Measurements from ENCODE around the gene PRDM1. TPM values are rescaled to one million over a fixed set of nuclear protein-coding genes. Genes with fewer than 3 reads are reported as not detected.
A peak's percentile ranks its signal among the peaks of the same experiment; 100 is the strongest.

The PRDM1 gene
- total and polyA plus RNA-seq, 9 donors = 2.5 to 7.8 (median 3.7) TPM

DNA sequence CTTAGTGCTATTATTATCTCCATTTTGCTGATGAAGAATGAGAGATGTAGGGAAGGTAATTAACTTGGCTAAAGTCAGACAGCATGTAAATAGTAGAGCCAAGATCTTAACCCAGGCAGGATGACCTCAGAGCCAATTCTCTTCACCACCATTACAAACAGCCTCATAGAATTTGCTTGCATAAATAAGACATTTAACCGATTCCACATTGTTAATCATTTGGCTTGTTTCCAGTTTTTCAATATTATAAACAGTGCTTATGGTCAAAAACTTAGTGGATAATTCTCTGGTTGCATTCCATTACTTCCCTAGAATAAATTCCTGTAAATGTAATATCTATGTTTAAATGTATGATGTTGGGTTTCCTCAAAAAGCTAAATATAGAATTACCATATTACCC is 19.1 kb upstream of the PRDM1 start:
- H3K36me3 ChIP-seq (ENCODE audit: control insufficient read depth, insufficient read depth, low read length) = no peaks in the 10 kb centered on the region
- no CpG with 5 or more reads among the region's 1 CpG for WGBS (ENCODE audit: insufficient coverage)
- peaks cover 3% of the 10 kb centered on the region for H3K4me1 ChIP-seq (ENCODE audit: control insufficient read depth, insufficient read depth, low read length)
- no peaks in the 10 kb centered on the region for H3K9me3 ChIP-seq (replicated peaks; ENCODE audit: control insufficient read depth, low read depth, low read length)
- no peak for DNase-seq
- H3K27me3 ChIP-seq (ENCODE audit: control insufficient read depth, insufficient read depth, low read length) = no peaks in the 10 kb centered on the region
- H3K27ac ChIP-seq (ENCODE audit: low read length) = no peak overlapping the region
- no peak overlapping the region for H3K4me3 ChIP-seq (ENCODE audit: low read length)

GRCh38 chr6:106069478-106069877 is 16.7 kb upstream of the PRDM1 start:
- whole genome bisulfite sequencing (ENCODE audit: insufficient coverage) = 18% methylated on average over 4 of the region's 8 CpGs
- DNase-seq = peak; percentile 83
- Histone ChIP-seq H3K27me3 (ENCODE audit: control insufficient read depth, insufficient read depth, low read length) (no peaks in the 10 kb centered on the region), H3K4me1 (ENCODE audit: control insufficient read depth, insufficient read depth, low read length) (peaks cover 3% of the 10 kb centered on the region), H3K4me3 (ENCODE audit: low read length) (no peak overlapping the region), H3K36me3 (ENCODE audit: control insufficient read depth, insufficient read depth, low read length) (no peaks in the 10 kb centered on the region), H3K9me3 (replicated peaks; ENCODE audit: control insufficient read depth, low read depth, low read length) (no peaks in the 10 kb centered on the region), H3K27ac (ENCODE audit: low read length) (no peak overlapping the region)

GRCh38 chr6:106070636-106071035 is 15.5 kb upstream of the PRDM1 start:
- peaks cover 3% of the 10 kb centered on the region for H3K4me1 ChIP-seq (ENCODE audit: control insufficient read depth, insufficient read depth, low read length)
- no peak for DNase-seq
- no peaks in the 10 kb centered on the region for H3K27me3 ChIP-seq (ENCODE audit: control insufficient read depth, insufficient read depth, low read length)
- no CpG with 5 or more reads among the region's 1 CpG for WGBS (ENCODE audit: insufficient coverage)
- no peaks in the 10 kb centered on the region for H3K36me3 ChIP-seq (ENCODE audit: control insufficient read depth, insufficient read depth, low read length)
- H3K27ac ChIP-seq (ENCODE audit: low read length) = no peak overlapping the region
- H3K9me3 ChIP-seq (replicated peaks; ENCODE audit: control insufficient read depth, low read depth, low read length) = no peaks in the 10 kb centered on the region
- H3K4me3 ChIP-seq (ENCODE audit: low read length) = no peak overlapping the region

GRCh38 chr6:106072501-106073090 is 13.5 kb upstream of the PRDM1 start:
- no peaks in the 10 kb centered on the region for H3K27me3 ChIP-seq (ENCODE audit: control insufficient read depth, insufficient read depth, low read length)
- no peak overlapping the region for H3K27ac ChIP-seq (ENCODE audit: low read length)
- WGBS (ENCODE audit: insufficient coverage) = 71% methylated on average over 1 of the region's 8 CpGs
- DNase-seq = no peak
- no peak overlapping the region for H3K4me3 ChIP-seq (ENCODE audit: low read length)
- H3K9me3 ChIP-seq (replicated peaks; ENCODE audit: control insufficient read depth, low read depth, low read length) = no peaks in the 10 kb centered on the region
- H3K4me1 ChIP-seq (ENCODE audit: control insufficient read depth, insufficient read depth, low read length) = peaks cover 3% of the 10 kb centered on the region
- no peaks in the 10 kb centered on the region for H3K36me3 ChIP-seq (ENCODE audit: control insufficient read depth, insufficient read depth, low read length)

DNA sequence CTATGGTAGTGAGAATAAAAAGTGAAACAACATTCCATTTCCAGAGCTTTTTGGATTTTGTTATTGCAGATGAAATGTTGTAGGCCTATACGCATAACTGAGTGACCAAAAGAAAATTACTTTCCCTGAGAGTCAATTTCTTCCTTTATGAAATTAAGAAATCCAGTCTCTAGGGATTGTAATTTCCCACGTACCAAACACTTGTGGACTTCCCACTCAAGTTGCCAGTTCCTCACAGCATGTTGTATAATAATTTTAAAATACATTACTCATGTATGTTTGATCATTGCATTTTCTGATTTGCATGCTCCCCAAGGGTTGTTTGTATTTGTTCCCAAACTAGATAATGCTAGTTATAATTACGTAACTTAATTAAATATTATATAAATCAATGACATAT is 12.0 kb upstream of the PRDM1 start:
- no peaks in the 10 kb centered on the region for H3K36me3 ChIP-seq (ENCODE audit: control insufficient read depth, insufficient read depth, low read length)
- peaks cover 3% of the 10 kb centered on the region for H3K4me1 ChIP-seq (ENCODE audit: control insufficient read depth, insufficient read depth, low read length)
- WGBS (ENCODE audit: insufficient coverage) = no CpG with 5 or more reads among the region's 3 CpGs
- no peaks in the 10 kb centered on the region for H3K27me3 ChIP-seq (ENCODE audit: control insufficient read depth, insufficient read depth, low read length)
- H3K27ac ChIP-seq (ENCODE audit: low read length) = no peak overlapping the region
- no peak overlapping the region for H3K4me3 ChIP-seq (ENCODE audit: low read length)
- no peak for DNase-seq
- no peaks in the 10 kb centered on the region for H3K9me3 ChIP-seq (replicated peaks; ENCODE audit: control insufficient read depth, low read depth, low read length)

DNA sequence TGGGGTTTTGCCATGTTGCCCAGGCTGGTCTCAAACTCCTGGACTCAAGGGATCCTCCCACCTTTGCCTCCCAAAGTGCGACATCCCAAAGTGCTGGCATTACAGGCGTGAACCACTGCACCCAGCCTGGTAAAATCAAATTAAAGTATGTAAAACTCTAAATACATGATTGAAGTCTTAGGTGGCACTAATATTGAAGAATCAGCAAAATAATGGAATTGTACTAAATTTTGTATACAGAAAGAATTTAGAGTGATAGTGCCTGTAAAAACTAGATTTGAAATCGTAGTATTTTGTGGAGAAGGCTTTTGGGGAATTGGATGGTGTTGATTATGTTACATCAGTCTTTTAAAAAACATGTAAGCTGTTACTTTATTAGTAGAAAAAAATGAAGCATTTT is 10.0 kb upstream of the PRDM1 start:
- no peaks in the 10 kb centered on the region for H3K36me3 ChIP-seq (ENCODE audit: control insufficient read depth, insufficient read depth, low read length)
- no peaks in the 10 kb centered on the region for H3K4me1 ChIP-seq (ENCODE audit: control insufficient read depth, insufficient read depth, low read length)
- H3K4me3 ChIP-seq (ENCODE audit: low read length) = no peak overlapping the region
- H3K27ac ChIP-seq (ENCODE audit: low read length) = no peak overlapping the region
- WGBS (ENCODE audit: insufficient coverage) = no CpG with 5 or more reads among the region's 3 CpGs
- peaks cover 6% of the 10 kb centered on the region for H3K27me3 ChIP-seq (ENCODE audit: control insufficient read depth, insufficient read depth, low read length)
- DNase-seq = no peak
- H3K9me3 ChIP-seq (replicated peaks; ENCODE audit: control insufficient read depth, low read depth, low read length) = no peaks in the 10 kb centered on the region

- Histone ChIP-seq H3K4me3 (ENCODE audit: low read length) (no peak overlapping the region), H3K27me3 (ENCODE audit: control insufficient read depth, insufficient read depth, low read length) (peaks cover 6% of the 10 kb centered on the region), H3K4me1 (ENCODE audit: control insufficient read depth, insufficient read depth, low read length) (no peaks in the 10 kb centered on the region), H3K9me3 (replicated peaks; ENCODE audit: control insufficient read depth, low read depth, low read length) (no peaks in the 10 kb centered on the region), H3K36me3 (ENCODE audit: control insufficient read depth, insufficient read depth, low read length) (no peaks in the 10 kb centered on the region), H3K27ac (ENCODE audit: low read length) (no peak overlapping the region)
- DNase-seq = no peak
- 83% methylated on average over 1 of the region's 3 CpGs for whole genome bisulfite sequencing (ENCODE audit: insufficient coverage)
Measured at GRCh38 chr6:106077170-106077569, 9.0 kb upstream of the PRDM1 start.

GRCh38 chr6:106077881-106078280 is 8.3 kb upstream of the PRDM1 start:
- Histone ChIP-seq H3K27ac (ENCODE audit: low read length) (no peak overlapping the region), H3K4me3 (ENCODE audit: low read length) (no peak overlapping the region), H3K27me3 (ENCODE audit: control insufficient read depth, insufficient read depth, low read length) (peaks cover 6% of the 10 kb centered on the region), H3K36me3 (ENCODE audit: control insufficient read depth, insufficient read depth, low read length) (no peaks in the 10 kb centered on the region), H3K4me1 (ENCODE audit: control insufficient read depth, insufficient read depth, low read length) (no peaks in the 10 kb centered on the region), H3K9me3 (replicated peaks; ENCODE audit: control insufficient read depth, low read depth, low read length) (no peaks in the 10 kb centered on the region)
- DNase-seq = no peak
- WGBS (ENCODE audit: insufficient coverage) = 72% methylated on average over 2 of the region's 5 CpGs

- peaks cover 8% of the 10 kb centered on the region for H3K27me3 ChIP-seq (ENCODE audit: control insufficient read depth, insufficient read depth, low read length)
- 50% methylated on average over 2 of the region's 8 CpGs for WGBS (ENCODE audit: insufficient coverage)
- H3K27ac ChIP-seq (ENCODE audit: low read length) = no peak overlapping the region
- H3K4me1 ChIP-seq (ENCODE audit: control insufficient read depth, insufficient read depth, low read length) = no peaks in the 10 kb centered on the region
- H3K36me3 ChIP-seq (ENCODE audit: control insufficient read depth, insufficient read depth, low read length) = no peaks in the 10 kb centered on the region
- H3K9me3 ChIP-seq (replicated peaks; ENCODE audit: control insufficient read depth, low read depth, low read length) = no peaks in the 10 kb centered on the region
- DNase-seq = no peak
- no peak overlapping the region for H3K4me3 ChIP-seq (ENCODE audit: low read length)
Measured at GRCh38 chr6:106079961-106080762, 6.0 kb upstream of the PRDM1 start.

GRCh38 chr6:106080763-106081095 is 5.4 kb upstream of the PRDM1 start:
- H3K9me3 ChIP-seq (replicated peaks; ENCODE audit: control insufficient read depth, low read depth, low read length) = no peaks in the 10 kb centered on the region
- DNase-seq = no peak
- H3K4me3 ChIP-seq (ENCODE audit: low read length) = no peak overlapping the region
- no peaks in the 10 kb centered on the region for H3K36me3 ChIP-seq (ENCODE audit: control insufficient read depth, insufficient read depth, low read length)
- WGBS (ENCODE audit: insufficient coverage) = 89% methylated on average over 1 of the region's 3 CpGs
- peaks cover 2% of the 10 kb centered on the region for H3K4me1 ChIP-seq (ENCODE audit: control insufficient read depth, insufficient read depth, low read length)
- no peak overlapping the region for H3K27ac ChIP-seq (ENCODE audit: low read length)
- H3K27me3 ChIP-seq (ENCODE audit: control insufficient read depth, insufficient read depth, low read length) = peaks cover 13% of the 10 kb centered on the region
